Activated CD4-positive, alpha-beta memory T cell treated with anti-CD3 and anti-CD28 coated beads, Interleukin-2, amount 10 ng/mL, durations not matched to agents 7 days and 5 days (primary cell): ENCODE measurements around the gene HOXB2. TPM values are rescaled to one million over a fixed set of nuclear protein-coding genes. Genes with fewer than 3 reads are reported as not detected.

Experiments
- CTCF ChIA-PET: fragments of 350-600 bp; sonication (Branson Sonifier 250); formaldehyde crosslinking; loops from one replicate; lab custom pipeline; 2021; ENCODE audit warnings: antibody characterized with exemption, inconsistent platforms; lab: Charles Lee
- POLR2A ChIA-PET: fragments of 350-600 bp; sonication (Branson Sonifier 250); formaldehyde crosslinking; loops from one replicate; lab custom pipeline; 2021; ENCODE audit warnings: antibody characterized with exemption; lab: Charles Lee
- DNase-seq: peaks from one replicate; pipeline ENCODE4 v3.0.0-alpha.2; 2020
- H3K27ac Mint-ChIP-seq: one replicate; pipeline ENCODE4 v1.8.0; 2021; ENCODE audit warnings: mild to moderate bottlenecking, mixed read lengths
- H3K27me3 Mint-ChIP-seq: one replicate; pipeline ENCODE4 v1.8.0; 2021; ENCODE audit warnings: mixed read lengths
- H3K36me3 Mint-ChIP-seq: one replicate; pipeline ENCODE4 v1.8.0; 2021; ENCODE audit warnings: low read depth, mixed read lengths
- H3K4me1 Mint-ChIP-seq: one replicate; pipeline ENCODE4 v1.8.0; 2021; ENCODE audit warnings: mixed read lengths
- H3K4me3 Mint-ChIP-seq: one replicate; pipeline ENCODE4 v1.8.0; 2021; ENCODE audit warnings: mild to moderate bottlenecking, mixed read lengths
- H3K9me3 Mint-ChIP-seq: one replicate; pipeline ENCODE4 v1.8.0; 2021; ENCODE audit warnings: mixed read lengths
- total RNA-seq, 2 experiments: library from RNA; stranded (reverse); gene quantifications; one replicate each; pipeline ENCODE4 v1.2.3, GENCODE V29; 2021

The HOXB2 gene
- total RNA-seq, 2 experiments from 2014 or later: 20.3 to 20.9 TPM

- Mint-ChIP-seq H3K4me1 (peaks cover 46% of the 10 kb centered on the region), H3K4me3 (no peak overlapping the region), H3K9me3 (no peaks in the 10 kb centered on the region), H3K36me3 (no peaks in the 10 kb centered on the region), H3K27me3 (peaks cover 78% of the 10 kb centered on the region), H3K27ac (no peak overlapping the region)
- DNase-seq: no peak
- CTCF ChIA-PET: interaction anchor here (0.5 to 2.5 kb wide), 10 partner anchors 30 to 435 kb away, joined by 3 to 12 read pairs (median 4); no protein-coding TSS in a partner anchor
- POLR2A ChIA-PET: interaction anchor here (0.7 to 1.2 kb wide), 6 partner anchors 13 to 236 kb away, joined by 3 to 4 read pairs (median 3); partner anchors contain the start of gene HOXB9
Observed at GRCh38 chr17:48588074-48588415, 43.1 kb upstream of the HOXB2 start.

GRCh38 chr17:48587276-48588073, 42.6 kb upstream of the HOXB2 start:
- Mint-ChIP-seq H3K36me3 (no peaks in the 10 kb centered on the region), H3K27me3 (peaks cover 79% of the 10 kb centered on the region), H3K4me1 (peaks cover 45% of the 10 kb centered on the region), H3K27ac (no peak overlapping the region), H3K4me3 (no peak overlapping the region), H3K9me3 (no peaks in the 10 kb centered on the region)
- DNase-seq: no peak
- ChIA-PET CTCF (interaction anchor here (0.5 to 2.5 kb wide), 10 partner anchors 31 to 328 kb away, joined by 3 to 12 read pairs (median 3); no protein-coding TSS in a partner anchor), POLR2A (interaction anchor here (0.7 to 1.2 kb wide), 6 partner anchors 14 to 235 kb away, joined by 3 to 4 read pairs (median 3); partner anchors contain the start of gene HOXB9)

GRCh38 chr17:48586355-48587258, 41.7 kb upstream of the HOXB2 start:
- no peaks in the 10 kb centered on the region for H3K9me3 Mint-ChIP-seq
- peak overlapping the region; percentile 19 for H3K27ac Mint-ChIP-seq
- CTCF ChIA-PET: interaction anchor here (0.6 to 1.0 kb wide), 3 partner anchors 39 to 133 kb away, joined by 3 read pairs; no protein-coding TSS in a partner anchor
- POLR2A ChIA-PET: interaction anchor here (1.0 kb wide), 2 partner anchors 95 to 234 kb away, joined by 3 to 4 read pairs; no protein-coding TSS in a partner anchor
- H3K36me3 Mint-ChIP-seq: no peaks in the 10 kb centered on the region
- peak overlapping the region; percentile 92 for H3K4me3 Mint-ChIP-seq
- DNase-seq: peak; percentile 46
- H3K27me3 Mint-ChIP-seq: peaks cover 80% of the 10 kb centered on the region
- H3K4me1 Mint-ChIP-seq: peaks cover 47% of the 10 kb centered on the region

- Mint-ChIP-seq H3K27me3 (peaks cover 80% of the 10 kb centered on the region), H3K36me3 (peaks cover 3% of the 10 kb centered on the region), H3K27ac (no peak overlapping the region), H3K4me3 (peak overlapping the region; percentile 92), H3K4me1 (peaks cover 66% of the 10 kb centered on the region), H3K9me3 (no peaks in the 10 kb centered on the region)
- CTCF ChIA-PET: interaction anchor here (1.0 to 2.4 kb wide), 4 partner anchors 9 to 276 kb away, joined by 4 to 14 read pairs (median 6); partner anchors contain the start of gene HOXB5
- no peak for DNase-seq
- POLR2A ChIA-PET: no interaction called here
Observed at GRCh38 chr17:48584223-48584741, 39.4 kb upstream of the HOXB2 start.

GRCh38 chr17:48583708-48584222, 38.9 kb upstream of the HOXB2 start:
- POLR2A ChIA-PET: interaction anchor here (0.8 to 1.1 kb wide), 2 partner anchors 130 to 250 kb away, joined by 3 to 6 read pairs; no protein-coding TSS in a partner anchor
- Mint-ChIP-seq H3K4me1 (peaks cover 71% of the 10 kb centered on the region), H3K4me3 (peak overlapping the region; percentile 92)

GRCh38 chr17:48582750-48583069, 37.8 kb upstream of the HOXB2 start:
- ChIA-PET POLR2A (interaction anchor here (0.5 to 1.1 kb wide), 6 partner anchors 11 to 251 kb away, joined by 3 to 6 read pairs (median 3); partner anchors contain the start of gene HOXB5), CTCF (interaction anchor here (1.0 to 2.4 kb wide), 3 partner anchors 10 to 503 kb away, joined by 3 to 14 read pairs (median 6); partner anchors contain the start of gene HOXB5)
- peaks cover 73% of the 10 kb centered on the region for H3K27me3 Mint-ChIP-seq
- no peak for DNase-seq
- H3K9me3 Mint-ChIP-seq: no peaks in the 10 kb centered on the region
- peak overlapping the region; percentile 65 for H3K4me3 Mint-ChIP-seq
- H3K36me3 Mint-ChIP-seq: peaks cover 3% of the 10 kb centered on the region
- peaks cover 71% of the 10 kb centered on the region for H3K4me1 Mint-ChIP-seq
- H3K27ac Mint-ChIP-seq: no peak overlapping the region

More at GRCh38 chr17:48583708-48584222, 38.9 kb upstream of the HOXB2 start:
- DNase-seq: no peak
- CTCF ChIA-PET: interaction anchor here (0.5 to 2.4 kb wide), 5 partner anchors 9 to 276 kb away, joined by 4 to 14 read pairs (median 5); partner anchors contain the start of gene HOXB5
- Mint-ChIP-seq H3K36me3 (peaks cover 3% of the 10 kb centered on the region), H3K27me3 (peaks cover 80% of the 10 kb centered on the region), H3K9me3 (no peaks in the 10 kb centered on the region), H3K27ac (no peak overlapping the region)

- ChIA-PET POLR2A (no interaction called here), CTCF (interaction anchor here (0.6 to 0.7 kb wide), 3 partner anchors 74 to 1973 kb away, joined by 3 to 5 read pairs (median 3); no protein-coding TSS in a partner anchor)
- peaks cover 11% of the 10 kb centered on the region for H3K36me3 Mint-ChIP-seq
- peaks cover 66% of the 10 kb centered on the region for H3K4me1 Mint-ChIP-seq
- H3K27ac Mint-ChIP-seq: no peak overlapping the region
- H3K4me3 Mint-ChIP-seq: peak overlapping the region; percentile 94
- no peak for DNase-seq
- H3K27me3 Mint-ChIP-seq: peaks cover 54% of the 10 kb centered on the region
- no peaks in the 10 kb centered on the region for H3K9me3 Mint-ChIP-seq
Observed at GRCh38 chr17:48579760-48580554, 35.0 kb upstream of the HOXB2 start.

- no peak for DNase-seq
- Mint-ChIP-seq H3K4me1 (peaks cover 62% of the 10 kb centered on the region), H3K27ac (peak overlapping the region; percentile 66), H3K27me3 (peaks cover 52% of the 10 kb centered on the region), H3K9me3 (no peaks in the 10 kb centered on the region), H3K4me3 (peak overlapping the region; percentile 94), H3K36me3 (peaks cover 11% of the 10 kb centered on the region)
- ChIA-PET CTCF (interaction anchor here (0.9 to 1.1 kb wide), 2 partner anchors 14 to 227 kb away, joined by 3 to 5 read pairs; partner anchors contain the start of gene HOXB5), POLR2A (interaction anchor here (0.7 to 0.9 kb wide), 2 partner anchors 87 to 243 kb away, joined by 4 read pairs; no protein-coding TSS in a partner anchor)
Observed at GRCh38 chr17:48579471-48579759, 34.5 kb upstream of the HOXB2 start.

- Mint-ChIP-seq H3K27ac (peak overlapping the region; percentile 66), H3K4me1 (peaks cover 58% of the 10 kb centered on the region), H3K9me3 (no peaks in the 10 kb centered on the region), H3K27me3 (peaks cover 49% of the 10 kb centered on the region), H3K4me3 (peak overlapping the region; percentile 94), H3K36me3 (peaks cover 11% of the 10 kb centered on the region)
- DNase-seq: no peak
- CTCF ChIA-PET: interaction anchor here (0.9 to 1.1 kb wide), 2 partner anchors 15 to 227 kb away, joined by 3 to 5 read pairs; partner anchors contain the start of gene HOXB5
- POLR2A ChIA-PET: interaction anchor here (0.6 to 1.3 kb wide), 4 partner anchors 32 to 243 kb away, joined by 3 to 4 read pairs (median 4); no protein-coding TSS in a partner anchor
Observed at GRCh38 chr17:48578616-48579470, 33.9 kb upstream of the HOXB2 start.

- peaks cover 63% of the 10 kb centered on the region for H3K4me1 Mint-ChIP-seq
- peak; percentile 80 for DNase-seq
- no peaks in the 10 kb centered on the region for H3K9me3 Mint-ChIP-seq
- POLR2A ChIA-PET: interaction anchor here (0.6 to 1.3 kb wide), 3 partner anchors 31 to 34 kb away, joined by 3 read pairs; no protein-coding TSS in a partner anchor
- H3K36me3 Mint-ChIP-seq: peaks cover 17% of the 10 kb centered on the region
- CTCF ChIA-PET: interaction anchor here (1.1 kb wide), 1 partner anchor 226 kb away, joined by 5 read pairs; no protein-coding TSS in a partner anchor
- H3K4me3 Mint-ChIP-seq: peak within 1 kb of the TSS; percentile 94
- H3K27me3 Mint-ChIP-seq: peaks cover 43% of the 10 kb centered on the region
- peak within 1 kb of the TSS; percentile 78 for H3K27ac Mint-ChIP-seq
Observed at GRCh38 chr17:48577946-48578615, 33.2 kb upstream of the HOXB2 start, which contains the start of gene HOXB4. HOXB4 (minus strand) TSS chr17:48578350; CDS start chr17:48578319, 31 bp downstream.
